Neural progenitor cell (in vitro differentiated cells): ENCODE results near the gene HPD.

Experiments
- EZH2 ChIP-seq: fragments of 200-600 bp; sonication (generic); IDR thresholded peaks from 2 replicates; pipeline ENCODE4 v1.6.1; 2017; ENCODE audit warnings: antibody characterized with exemption, mild to moderate bottlenecking, moderate library complexity
- TF ChIP-seq, protein P1 (sequence below): fragments of 200-600 bp; sonication (generic); IDR thresholded peaks from 2 replicates; pipeline ENCODE4 v1.5.1; 2017; ENCODE audit warnings: antibody characterized with exemption, mild to moderate bottlenecking

DNA sequence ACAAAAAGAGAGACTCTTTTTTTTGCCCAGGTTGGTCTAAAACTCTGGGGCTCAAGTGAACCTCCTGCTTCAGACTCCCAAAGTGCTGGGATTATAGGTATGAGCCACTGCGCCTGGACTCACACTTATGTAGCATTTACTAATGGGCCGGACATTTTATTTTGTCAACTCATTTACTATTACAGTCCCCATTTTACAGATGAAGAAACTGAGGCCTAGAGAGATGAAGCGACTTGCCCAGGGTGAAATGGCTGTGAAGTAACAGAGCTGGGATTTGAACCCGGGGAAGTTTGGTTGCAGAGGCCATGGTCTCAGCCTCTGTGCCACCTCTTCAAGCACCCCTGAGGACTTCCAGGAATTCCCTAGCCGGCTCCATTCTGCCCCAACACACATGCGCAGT is 9.4 kb downstream of the HPD start:
- TF ChIP-seq, protein P1, sequence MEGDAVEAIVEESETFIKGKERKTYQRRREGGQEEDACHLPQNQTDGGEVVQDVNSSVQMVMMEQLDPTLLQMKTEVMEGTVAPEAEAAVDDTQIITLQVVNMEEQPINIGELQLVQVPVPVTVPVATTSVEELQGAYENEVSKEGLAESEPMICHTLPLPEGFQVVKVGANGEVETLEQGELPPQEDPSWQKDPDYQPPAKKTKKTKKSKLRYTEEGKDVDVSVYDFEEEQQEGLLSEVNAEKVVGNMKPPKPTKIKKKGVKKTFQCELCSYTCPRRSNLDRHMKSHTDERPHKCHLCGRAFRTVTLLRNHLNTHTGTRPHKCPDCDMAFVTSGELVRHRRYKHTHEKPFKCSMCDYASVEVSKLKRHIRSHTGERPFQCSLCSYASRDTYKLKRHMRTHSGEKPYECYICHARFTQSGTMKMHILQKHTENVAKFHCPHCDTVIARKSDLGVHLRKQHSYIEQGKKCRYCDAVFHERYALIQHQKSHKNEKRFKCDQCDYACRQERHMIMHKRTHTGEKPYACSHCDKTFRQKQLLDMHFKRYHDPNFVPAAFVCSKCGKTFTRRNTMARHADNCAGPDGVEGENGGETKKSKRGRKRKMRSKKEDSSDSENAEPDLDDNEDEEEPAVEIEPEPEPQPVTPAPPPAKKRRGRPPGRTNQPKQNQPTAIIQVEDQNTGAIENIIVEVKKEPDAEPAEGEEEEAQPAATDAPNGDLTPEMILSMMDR, result no peak
- TF ChIP-seq EZH2, result no peak
